ENCODE data around the gene A2M. TPM values are rescaled to one million over a fixed set of nuclear protein-coding genes. Genes with fewer than 3 reads are reported as not detected.
A peak's percentile ranks its signal among the peaks of the same experiment; 100 is the strongest.

Gene A2M
- total and polyA plus RNA-seq, 10 donors = 28.9 to 975 (median 409) TPM

- Histone ChIP-seq H3K27ac (no peak overlapping the region), H3K4me3 (no peak overlapping the region), H3K27me3 (replicated peaks in 1 of 7) (no peaks in the 10 kb centered on the region), H3K4me1 (no peaks in the 10 kb centered on the region), H3K36me3 (peaks cover 0 to 100% (median 65%) of the 10 kb centered on the region in 6 donors), H3K9me3 (no peaks in the 10 kb centered on the region)
- TF ChIP-seq CTCF (IDR thresholded peaks at IDR 0.05 in 8 of 11, conservative IDR thresholded peaks at IDR 0.05 in 3 of 11) (no peak), POLR2AphosphoS5 (IDR thresholded peaks at IDR 0.05) (no peak), POLR2A (IDR thresholded peaks at IDR 0.05) (no peak)
- DNase-seq = no peak
- 92 to 98% (median 96%) methylated on average over 1 of the region's 1 CpG for WGBS, 5 donors
- intact Hi-C loops (cut with DNase I; ENCODE audit: low total_unique reads) = no loop called here
Observed at GRCh38 chr12:9071969-9072368, 43.8 kb downstream of the A2M start.

GRCh38 chr12:9071518-9071917, 44.2 kb downstream of the A2M start:
- Histone ChIP-seq H3K4me1 (peaks cover 0 to 2% (median 0%) of the 10 kb centered on the region in 6 donors), H3K4me3 (no peak overlapping the region), H3K27me3 (replicated peaks in 1 of 7) (no peaks in the 10 kb centered on the region), H3K27ac (no peak overlapping the region), H3K9me3 (no peaks in the 10 kb centered on the region), H3K36me3 (peaks cover 0 to 98% (median 61%) of the 10 kb centered on the region in 6 donors)
- TF ChIP-seq POLR2AphosphoS5 (IDR thresholded peaks at IDR 0.05) (no peak), POLR2A (IDR thresholded peaks at IDR 0.05) (no peak), CTCF (IDR thresholded peaks at IDR 0.05 in 8 of 11, conservative IDR thresholded peaks at IDR 0.05 in 3 of 11) (no peak)
- intact Hi-C loops (cut with DNase I; ENCODE audit: low total_unique reads) = no loop called here
- no peak for DNase-seq

GRCh38 chr12:9070351-9070750, 45.4 kb downstream of the A2M start:
- peaks cover 0 to 14% (median 5%) of the 10 kb centered on the region in 6 donors for H3K4me1 ChIP-seq
- no peak overlapping the region for H3K4me3 ChIP-seq
- TF ChIP-seq CTCF (IDR thresholded peaks at IDR 0.05 in 8 of 11, conservative IDR thresholded peaks at IDR 0.05 in 3 of 11) (no peak), POLR2AphosphoS5 (IDR thresholded peaks at IDR 0.05) (peak in 1 of 3 donors; percentile 10)
- peaks cover 0 to 97% (median 54%) of the 10 kb centered on the region in 6 donors for H3K36me3 ChIP-seq
- H3K9me3 ChIP-seq = no peaks in the 10 kb centered on the region
- peaks cover 0 to 4% (median 0%) of the 10 kb centered on the region in 7 donors for H3K27me3 ChIP-seq (replicated peaks in 1 of 7)
- no peak for DNase-seq
- intact Hi-C loops (cut with DNase I; ENCODE audit: low total_unique reads) = no loop called here
- WGBS, 5 donors = 92 to 97% (median 96%) methylated on average over 5 of the region's 5 CpGs
- H3K27ac ChIP-seq = no peak overlapping the region

- 73 to 85% (median 80%) methylated on average over 4 of the region's 4 CpGs for WGBS, 5 donors
- H3K36me3 ChIP-seq = peaks cover 0 to 79% (median 47%) of the 10 kb centered on the region in 6 donors
- no peak for TF ChIP-seq POLR2A (IDR thresholded peaks at IDR 0.05)
- TF ChIP-seq POLR2AphosphoS5 (IDR thresholded peaks at IDR 0.05) = no peak
- TF ChIP-seq CTCF (IDR thresholded peaks at IDR 0.05 in 8 of 11, conservative IDR thresholded peaks at IDR 0.05 in 3 of 11) = no peak
- no peak overlapping the region for H3K4me3 ChIP-seq
- intact Hi-C loops (cut with DNase I; ENCODE audit: low total_unique reads) = no loop called here
- no peak for DNase-seq
- no peak overlapping the region for H3K27ac ChIP-seq
- peaks cover 0 to 17% (median 7%) of the 10 kb centered on the region in 7 donors for H3K27me3 ChIP-seq (replicated peaks in 1 of 7)
- H3K9me3 ChIP-seq = no peaks in the 10 kb centered on the region
- H3K4me1 ChIP-seq = peaks cover 0 to 31% (median 13%) of the 10 kb centered on the region in 6 donors
Observed at GRCh38 chr12:9068600-9068999, 47.1 kb downstream of the A2M start.

All from spleen (tissue), 11 donors.